NCI-H82 treated with DMSO at 0.1 percent for 48 hours (cell line): Measurements from ENCODE around the gene CR1.
"Not testable (repeated sequence)": the region's sequence is repeated elsewhere in the genome, so short reads cannot be mapped to it uniquely, and the experiment has no call there.

Experiments
- DNase-seq: peaks from one replicate; lab custom pipeline; 2025; ENCODE audit not compliant: unreplicated experiment; lab: John Stamatoyannopoulos, UW

CR1 gene

GRCh38 chr1:207579436-207579799 lies 83.5 kb downstream of the CR1 start:
- DNase-seq, result no peak

- no peak for DNase-seq
These were observed 85.7 kb downstream of the CR1 start for GRCh38 chr1:207581496-207582153.

GRCh38 chr1:207589506-207589905 lies 93.5 kb downstream of the CR1 start:
- not testable (repeated sequence) for DNase-seq

- not testable (repeated sequence) for DNase-seq
These were observed 95.2 kb downstream of the CR1 start for GRCh38 chr1:207591205-207591604.

GRCh38 chr1:207594095-207594494 lies 98.1 kb downstream of the CR1 start:
- not testable (repeated sequence) for DNase-seq

- DNase-seq, result no peak
These were observed 107.8 kb downstream of the CR1 start for GRCh38 chr1:207603777-207604176.

GRCh38 chr1:207605444-207606361 lies 109.7 kb downstream of the CR1 start:
- DNase-seq, result no peak

GRCh38 chr1:207606362-207606755 lies 110.4 kb downstream of the CR1 start:
- DNase-seq, result no peak

GRCh38 chr1:207612762-207613161 lies 116.8 kb downstream of the CR1 start:
- DNase-seq, result no peak

- DNase-seq, result peak; percentile 67
These were observed 124.0 kb downstream of the CR1 start for GRCh38 chr1:207619871-207620542.

- no peak for DNase-seq
These were observed 124.6 kb downstream of the CR1 start for GRCh38 chr1:207620543-207620893.

GRCh38 chr1:207625504-207626071 lies 129.6 kb downstream of the CR1 start:
- DNase-seq, result not testable (repeated sequence)

- DNase-seq, result no peak
These were observed 131.0 kb downstream of the CR1 start for GRCh38 chr1:207626972-207627337.

- DNase-seq, result no peak
These were observed 131.5 kb downstream of the CR1 start for GRCh38 chr1:207627496-207627895.

- no peak for DNase-seq
These were observed 132.8 kb downstream of the CR1 start for GRCh38 chr1:207628776-207629175.

- no peak for DNase-seq
These were observed 135.2 kb downstream of the CR1 start for GRCh38 chr1:207631137-207631536.

GRCh38 chr1:207633226-207633625 lies 137.3 kb downstream of the CR1 start:
- DNase-seq, result no peak

- DNase-seq, result not testable (repeated sequence)
These were observed 137.8 kb downstream of the CR1 start for GRCh38 chr1:207633699-207634289.

- not testable (repeated sequence) for DNase-seq
These were observed 138.3 kb downstream of the CR1 start for GRCh38 chr1:207634293-207634692.

- peak; percentile 77 for DNase-seq
These were observed 139.7 kb downstream of the CR1 start for GRCh38 chr1:207635569-207636186.
